Mesothelial cell of epicardium (in vitro differentiated cells): ENCODE measurements around the gene NUDCD3. TPM values are rescaled to one million over a fixed set of nuclear protein-coding genes. Genes with fewer than 3 reads are reported as not detected.

Experiments
- DNase-seq, 2 experiments: peaks; one replicate each; pipeline ENCODE4 v3.0.0; 2021; ENCODE audit warnings: low spot score in 2 of 2; ENCODE audit not compliant: unreplicated experiment in 2 of 2
- H3K27ac Mint-ChIP-seq: 2 replicates; pipeline ENCODE4 v1.8.0; 2021; ENCODE audit warnings: mixed read lengths
- H3K27me3 Mint-ChIP-seq: 2 replicates; pipeline ENCODE4 v1.8.0; 2021; ENCODE audit warnings: low read depth, mixed read lengths
- H3K36me3 Mint-ChIP-seq: 2 replicates; pipeline ENCODE4 v1.8.0; 2021; ENCODE audit warnings: mixed read lengths
- H3K4me1 Mint-ChIP-seq: 2 replicates; pipeline ENCODE4 v1.8.0; 2021; ENCODE audit warnings: mixed read lengths
- H3K4me3 Mint-ChIP-seq: 2 replicates; pipeline ENCODE4 v1.8.0; 2021; ENCODE audit warnings: mild to moderate bottlenecking, moderate library complexity, mixed read lengths
- H3K9me3 Mint-ChIP-seq: 2 replicates; pipeline ENCODE4 v1.8.0; 2021; ENCODE audit warnings: mixed read lengths
- CTCF ChIP-seq: fragments of 200-600 bp; sonication (generic); IDR thresholded peaks from one replicate; pipeline ENCODE4 v1.5.0; 2021; ENCODE audit warnings: antibody characterized with exemption; ENCODE audit not compliant: unreplicated experiment
- total RNA-seq: library from RNA; stranded (reverse); gene quantifications from 3 replicates; pipeline ENCODE4 v1.2.1, GENCODE V29; 2021

The NUDCD3 gene
- total RNA-seq, 1 donor from 2014 or later: 104 TPM

GRCh38 chr7:44348300-44348699, 142.2 kb downstream of the NUDCD3 start:
- H3K27ac Mint-ChIP-seq: no peak overlapping the region
- no peaks in the 10 kb centered on the region for H3K36me3 Mint-ChIP-seq
- H3K9me3 Mint-ChIP-seq: peaks cover 13% of the 10 kb centered on the region
- H3K27me3 Mint-ChIP-seq: peaks cover 45% of the 10 kb centered on the region
- no peak for DNase-seq
- H3K4me1 Mint-ChIP-seq: no peaks in the 10 kb centered on the region
- no peak for TF ChIP-seq CTCF
- H3K4me3 Mint-ChIP-seq: no peak overlapping the region

GRCh38 chr7:44347546-44348114, 142.8 kb downstream of the NUDCD3 start:
- Mint-ChIP-seq H3K27me3 (peaks cover 45% of the 10 kb centered on the region), H3K9me3 (peaks cover 13% of the 10 kb centered on the region), H3K4me1 (no peaks in the 10 kb centered on the region), H3K36me3 (no peaks in the 10 kb centered on the region), H3K27ac (no peak overlapping the region), H3K4me3 (no peak overlapping the region)
- no peak for TF ChIP-seq CTCF
- no peak for DNase-seq

- no peaks in the 10 kb centered on the region for H3K36me3 Mint-ChIP-seq
- peaks cover 10% of the 10 kb centered on the region for H3K9me3 Mint-ChIP-seq
- H3K27ac Mint-ChIP-seq: no peak overlapping the region
- H3K4me3 Mint-ChIP-seq: no peak overlapping the region
- no peak for DNase-seq
- peaks cover 41% of the 10 kb centered on the region for H3K27me3 Mint-ChIP-seq
- TF ChIP-seq CTCF: no peak
- no peaks in the 10 kb centered on the region for H3K4me1 Mint-ChIP-seq
Measured at GRCh38 chr7:44346063-44346462, 144.4 kb downstream of the NUDCD3 start.

GRCh38 chr7:44341401-44341800, 149.1 kb downstream of the NUDCD3 start:
- no peak overlapping the region for H3K27ac Mint-ChIP-seq
- H3K4me1 Mint-ChIP-seq: no peaks in the 10 kb centered on the region
- DNase-seq: no peak
- H3K4me3 Mint-ChIP-seq: no peak overlapping the region
- no peak for TF ChIP-seq CTCF
- peaks cover 53% of the 10 kb centered on the region for H3K27me3 Mint-ChIP-seq
- H3K9me3 Mint-ChIP-seq: peaks cover 9% of the 10 kb centered on the region
- no peaks in the 10 kb centered on the region for H3K36me3 Mint-ChIP-seq

- Mint-ChIP-seq H3K9me3 (peaks cover 9% of the 10 kb centered on the region), H3K27ac (no peak overlapping the region), H3K27me3 (peaks cover 43% of the 10 kb centered on the region), H3K4me3 (no peak overlapping the region), H3K4me1 (peaks cover 9% of the 10 kb centered on the region), H3K36me3 (no peaks in the 10 kb centered on the region)
- TF ChIP-seq CTCF: no peak
- DNase-seq: no peak
Measured at GRCh38 chr7:44338600-44338999, 151.9 kb downstream of the NUDCD3 start.

GRCh38 chr7:44336491-44336890, 154.0 kb downstream of the NUDCD3 start:
- H3K27ac Mint-ChIP-seq: no peak overlapping the region
- H3K27me3 Mint-ChIP-seq: peaks cover 45% of the 10 kb centered on the region
- peaks cover 9% of the 10 kb centered on the region for H3K9me3 Mint-ChIP-seq
- no peaks in the 10 kb centered on the region for H3K36me3 Mint-ChIP-seq
- peaks cover 17% of the 10 kb centered on the region for H3K4me1 Mint-ChIP-seq
- H3K4me3 Mint-ChIP-seq: no peak overlapping the region
- TF ChIP-seq CTCF: no peak
- no peak for DNase-seq
